Measurements from ENCODE around the gene SYNC.

DNA sequence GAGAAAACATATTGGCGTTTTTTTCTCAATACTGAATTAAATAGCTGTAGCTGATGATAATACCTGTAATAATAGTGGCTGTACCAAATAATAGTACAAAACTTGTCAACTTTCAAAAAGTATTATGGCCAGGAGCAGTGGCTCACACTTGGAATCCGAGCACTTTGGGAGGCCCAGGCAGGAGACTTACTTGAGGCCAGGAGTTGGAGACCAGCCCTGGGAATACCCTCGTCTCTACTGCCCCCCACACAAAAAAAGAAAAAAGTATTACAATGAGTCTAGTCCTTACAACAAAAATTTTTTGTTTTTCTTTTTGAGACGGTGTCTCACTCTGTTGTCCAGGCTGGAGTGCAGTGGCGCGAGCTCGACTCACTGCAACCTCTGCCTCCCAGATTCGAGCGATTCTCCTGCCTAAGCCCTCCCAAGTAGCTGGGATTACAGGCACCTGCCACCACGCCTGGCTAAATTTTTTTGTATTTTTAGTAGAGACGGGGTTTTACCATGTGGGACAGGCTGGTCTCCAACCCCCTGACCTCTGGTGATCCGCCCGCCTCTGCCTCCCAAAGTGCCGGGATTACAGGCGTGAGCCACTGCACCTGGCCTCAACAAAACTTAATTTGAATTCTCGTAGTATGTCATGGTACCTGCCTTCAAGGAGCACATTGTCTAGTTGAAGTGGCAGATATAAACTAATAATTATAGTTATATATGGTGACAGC, 50.2 kb downstream of the SYNC start:
- TF ChIP-seq SP1 (IDR thresholded peaks at IDR 0.05) (no peak), BHLHE40 (IDR thresholded peaks at IDR 0.05; ENCODE audit: borderline replicate concordance) (no peak), NFRKB (IDR thresholded peaks at IDR 0.05) (no peak)

All from HEK293T (cell line).